PC-3 (cell line): ENCODE results near the gene TANK.

Source experiments
- EZH2 ChIP-seq: fragments of 300-600 bp; sonication (generic); IDR thresholded peaks from one replicate; pipeline ENCODE4 v1.6.1; 2017; ENCODE audit warnings: antibody characterized with exemption, mild to moderate bottlenecking, low read length; ENCODE audit not compliant: unreplicated experiment
- EZH2phosphoT487 ChIP-seq: fragments of 300-600 bp; sonication (generic); IDR thresholded peaks from 2 replicates; pipeline ENCODE4 v1.6.1; 2018; ENCODE audit warnings: mild to moderate bottlenecking, antibody characterized with exemption, low read length, borderline replicate concordance
- TF ChIP-seq, protein P1 (sequence below): fragments of 300-600 bp; sonication (generic); conservative IDR thresholded peaks from 2 replicates; pipeline ENCODE4 v1.5.1; 2017; ENCODE audit warnings: antibody characterized with exemption, low read depth, mild to moderate bottlenecking, low read length

DNA sequence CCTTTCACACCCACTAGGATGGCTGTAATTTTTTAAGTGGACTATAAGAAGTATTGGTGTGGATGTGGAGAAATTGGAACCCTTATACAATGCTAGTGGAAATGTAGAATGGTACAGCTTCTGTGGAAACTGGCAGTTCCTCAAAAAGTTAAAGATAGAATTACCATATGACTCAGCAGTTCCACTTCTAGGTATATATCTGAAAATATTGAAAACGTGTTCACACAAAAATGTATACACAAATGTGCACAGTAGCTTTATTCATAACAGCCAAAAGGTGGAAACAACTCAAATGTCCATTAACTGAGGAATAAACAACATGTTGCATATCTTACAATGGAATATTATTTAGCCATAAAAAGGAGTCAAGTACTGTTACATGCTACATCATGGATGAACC, 17.7 kb downstream of the TANK start:
- TF ChIP-seq, protein P1, sequence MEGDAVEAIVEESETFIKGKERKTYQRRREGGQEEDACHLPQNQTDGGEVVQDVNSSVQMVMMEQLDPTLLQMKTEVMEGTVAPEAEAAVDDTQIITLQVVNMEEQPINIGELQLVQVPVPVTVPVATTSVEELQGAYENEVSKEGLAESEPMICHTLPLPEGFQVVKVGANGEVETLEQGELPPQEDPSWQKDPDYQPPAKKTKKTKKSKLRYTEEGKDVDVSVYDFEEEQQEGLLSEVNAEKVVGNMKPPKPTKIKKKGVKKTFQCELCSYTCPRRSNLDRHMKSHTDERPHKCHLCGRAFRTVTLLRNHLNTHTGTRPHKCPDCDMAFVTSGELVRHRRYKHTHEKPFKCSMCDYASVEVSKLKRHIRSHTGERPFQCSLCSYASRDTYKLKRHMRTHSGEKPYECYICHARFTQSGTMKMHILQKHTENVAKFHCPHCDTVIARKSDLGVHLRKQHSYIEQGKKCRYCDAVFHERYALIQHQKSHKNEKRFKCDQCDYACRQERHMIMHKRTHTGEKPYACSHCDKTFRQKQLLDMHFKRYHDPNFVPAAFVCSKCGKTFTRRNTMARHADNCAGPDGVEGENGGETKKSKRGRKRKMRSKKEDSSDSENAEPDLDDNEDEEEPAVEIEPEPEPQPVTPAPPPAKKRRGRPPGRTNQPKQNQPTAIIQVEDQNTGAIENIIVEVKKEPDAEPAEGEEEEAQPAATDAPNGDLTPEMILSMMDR = no peak
- TF ChIP-seq EZH2phosphoT487 (no peak), EZH2 (no peak)
